WTC11 (cell line): ENCODE data around the gene GTPBP3.
A peak's percentile ranks its signal among the peaks of the same experiment; 100 is the strongest.

Source experiments
- CREM ChIP-seq: sonication (generic); formaldehyde crosslinking; IDR thresholded peaks from 2 replicates; pipeline ENCODE4 v1.8.1; 2022; ENCODE audit warnings: mild to moderate bottlenecking, missing genetic modification reagents, moderate library complexity
- ELF4 ChIP-seq: sonication (generic); formaldehyde crosslinking; IDR thresholded peaks from 2 replicates; pipeline ENCODE4 v1.8.1; 2022; ENCODE audit warnings: low read depth, mild to moderate bottlenecking, moderate library complexity, missing genetic modification reagents
- FOXJ3 ChIP-seq: sonication (generic); formaldehyde crosslinking; IDR thresholded peaks from 2 replicates; pipeline ENCODE4 v1.9.0; 2021; ENCODE audit warnings: missing genetic modification reagents, mild to moderate bottlenecking, borderline replicate concordance
- GABPB1 ChIP-seq: sonication (generic); formaldehyde crosslinking; IDR thresholded peaks from 2 replicates; pipeline ENCODE4 v1.8.1; 2023; ENCODE audit warnings: mild to moderate bottlenecking, missing genetic modification reagents
- IRF2 ChIP-seq: sonication (generic); formaldehyde crosslinking; IDR thresholded peaks from 2 replicates; pipeline ENCODE4 v1.8.0; 2022; ENCODE audit warnings: low read depth, missing genetic modification reagents, borderline replicate concordance
- NR2C2 ChIP-seq: sonication (generic); formaldehyde crosslinking; IDR thresholded peaks from 2 replicates; pipeline ENCODE4 v1.8.0; 2022; ENCODE audit warnings: mild to moderate bottlenecking, missing genetic modification reagents
- TCF7 ChIP-seq: sonication (generic); formaldehyde crosslinking; IDR thresholded peaks from 2 replicates; pipeline ENCODE4 v1.8.0; 2022; ENCODE audit warnings: mild to moderate bottlenecking, low read depth, missing genetic modification reagents, moderate library complexity
- ZNF219 ChIP-seq: sonication (generic); formaldehyde crosslinking; IDR thresholded peaks from 2 replicates; pipeline ENCODE4 v1.8.0; 2023; ENCODE audit warnings: missing genetic modification reagents, mild to moderate bottlenecking, borderline replicate concordance
- TF ChIP-seq, protein P1 (sequence below): sonication (generic); formaldehyde crosslinking; IDR thresholded peaks from 2 replicates; pipeline ENCODE4 v1.8.1; 2023; ENCODE audit warnings: mild to moderate bottlenecking, missing genetic modification reagents, moderate library complexity
- TF ChIP-seq, protein P2 (sequence below): sonication (generic); formaldehyde crosslinking; IDR thresholded peaks from 2 replicates; pipeline ENCODE4 v1.8.0; 2022; ENCODE audit warnings: mild to moderate bottlenecking, missing genetic modification reagents
- TF ChIP-seq, protein P3 (sequence below): fragments of 200-600 bp; IDR thresholded peaks from 2 replicates; pipeline ENCODE4 v1.8.0; 2022; ENCODE audit warnings: antibody characterized with exemption
- TF ChIP-seq, protein P4 (sequence below): sonication (generic); formaldehyde crosslinking; IDR thresholded peaks from 2 replicates; pipeline ENCODE4 v1.8.1; 2022; ENCODE audit warnings: low read depth, mild to moderate bottlenecking, moderate library complexity, missing genetic modification reagents, borderline replicate concordance
- TF ChIP-seq, protein P5 (sequence below): fragments of 250-450 bp; sonication (Bioruptor Pico); IDR thresholded peaks from 2 replicates; pipeline ENCODE4 v1.9.0; 2021; ENCODE audit warnings: mild to moderate bottlenecking, borderline replicate concordance

DNA sequence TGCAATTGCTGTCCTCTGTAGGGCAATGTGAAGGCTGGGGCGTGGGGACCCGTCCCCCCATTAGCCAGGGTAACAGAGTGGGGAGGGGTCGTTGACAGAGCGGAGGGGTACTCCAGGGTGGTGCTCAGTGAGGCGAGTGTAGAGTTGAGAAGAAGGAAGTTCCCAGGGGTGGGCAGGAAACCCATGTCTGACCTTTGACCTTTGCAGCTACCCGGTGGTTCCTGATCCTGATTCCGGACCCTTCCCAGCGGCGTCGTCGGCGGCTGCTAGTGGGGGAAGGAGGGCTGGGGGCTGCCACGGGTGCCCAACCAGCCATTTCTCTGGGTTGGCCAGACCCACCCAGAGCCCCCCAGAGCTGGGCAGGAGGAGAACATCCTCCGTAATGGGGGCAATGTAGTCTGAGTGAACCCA is 41.9 kb downstream of the GTPBP3 start:
- TF ChIP-seq, protein P1, sequence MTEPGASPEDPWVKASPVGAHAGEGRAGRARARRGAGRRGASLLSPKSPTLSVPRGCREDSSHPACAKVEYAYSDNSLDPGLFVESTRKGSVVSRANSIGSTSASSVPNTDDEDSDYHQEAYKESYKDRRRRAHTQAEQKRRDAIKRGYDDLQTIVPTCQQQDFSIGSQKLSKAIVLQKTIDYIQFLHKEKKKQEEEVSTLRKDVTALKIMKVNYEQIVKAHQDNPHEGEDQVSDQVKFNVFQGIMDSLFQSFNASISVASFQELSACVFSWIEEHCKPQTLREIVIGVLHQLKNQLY = no peak
- TF ChIP-seq, protein P2, sequence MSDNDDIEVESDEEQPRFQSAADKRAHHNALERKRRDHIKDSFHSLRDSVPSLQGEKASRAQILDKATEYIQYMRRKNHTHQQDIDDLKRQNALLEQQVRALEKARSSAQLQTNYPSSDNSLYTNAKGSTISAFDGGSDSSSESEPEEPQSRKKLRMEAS = no peak
- TF ChIP-seq, protein P3, sequence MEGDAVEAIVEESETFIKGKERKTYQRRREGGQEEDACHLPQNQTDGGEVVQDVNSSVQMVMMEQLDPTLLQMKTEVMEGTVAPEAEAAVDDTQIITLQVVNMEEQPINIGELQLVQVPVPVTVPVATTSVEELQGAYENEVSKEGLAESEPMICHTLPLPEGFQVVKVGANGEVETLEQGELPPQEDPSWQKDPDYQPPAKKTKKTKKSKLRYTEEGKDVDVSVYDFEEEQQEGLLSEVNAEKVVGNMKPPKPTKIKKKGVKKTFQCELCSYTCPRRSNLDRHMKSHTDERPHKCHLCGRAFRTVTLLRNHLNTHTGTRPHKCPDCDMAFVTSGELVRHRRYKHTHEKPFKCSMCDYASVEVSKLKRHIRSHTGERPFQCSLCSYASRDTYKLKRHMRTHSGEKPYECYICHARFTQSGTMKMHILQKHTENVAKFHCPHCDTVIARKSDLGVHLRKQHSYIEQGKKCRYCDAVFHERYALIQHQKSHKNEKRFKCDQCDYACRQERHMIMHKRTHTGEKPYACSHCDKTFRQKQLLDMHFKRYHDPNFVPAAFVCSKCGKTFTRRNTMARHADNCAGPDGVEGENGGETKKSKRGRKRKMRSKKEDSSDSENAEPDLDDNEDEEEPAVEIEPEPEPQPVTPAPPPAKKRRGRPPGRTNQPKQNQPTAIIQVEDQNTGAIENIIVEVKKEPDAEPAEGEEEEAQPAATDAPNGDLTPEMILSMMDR = no peak
- no peak for TF ChIP-seq ELF4 (CRISPR knock-in tag)
- no peak for TF ChIP-seq IRF2 (CRISPR knock-in tag)
- TF ChIP-seq GABPB1 (CRISPR knock-in tag) = no peak
- TF ChIP-seq NR2C2 (CRISPR knock-in tag) = peak; percentile 57; the same call in 1 of the 2 replicates
- no peak for TF ChIP-seq CREM (CRISPR knock-in tag)
- no peak for TF ChIP-seq FOXJ3
- TF ChIP-seq, protein P4, sequence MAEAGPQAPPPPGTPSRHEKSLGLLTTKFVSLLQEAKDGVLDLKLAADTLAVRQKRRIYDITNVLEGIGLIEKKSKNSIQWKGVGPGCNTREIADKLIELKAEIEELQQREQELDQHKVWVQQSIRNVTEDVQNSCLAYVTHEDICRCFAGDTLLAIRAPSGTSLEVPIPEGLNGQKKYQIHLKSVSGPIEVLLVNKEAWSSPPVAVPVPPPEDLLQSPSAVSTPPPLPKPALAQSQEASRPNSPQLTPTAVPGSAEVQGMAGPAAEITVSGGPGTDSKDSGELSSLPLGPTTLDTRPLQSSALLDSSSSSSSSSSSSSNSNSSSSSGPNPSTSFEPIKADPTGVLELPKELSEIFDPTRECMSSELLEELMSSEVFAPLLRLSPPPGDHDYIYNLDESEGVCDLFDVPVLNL = no peak
- TF ChIP-seq, protein P5, sequence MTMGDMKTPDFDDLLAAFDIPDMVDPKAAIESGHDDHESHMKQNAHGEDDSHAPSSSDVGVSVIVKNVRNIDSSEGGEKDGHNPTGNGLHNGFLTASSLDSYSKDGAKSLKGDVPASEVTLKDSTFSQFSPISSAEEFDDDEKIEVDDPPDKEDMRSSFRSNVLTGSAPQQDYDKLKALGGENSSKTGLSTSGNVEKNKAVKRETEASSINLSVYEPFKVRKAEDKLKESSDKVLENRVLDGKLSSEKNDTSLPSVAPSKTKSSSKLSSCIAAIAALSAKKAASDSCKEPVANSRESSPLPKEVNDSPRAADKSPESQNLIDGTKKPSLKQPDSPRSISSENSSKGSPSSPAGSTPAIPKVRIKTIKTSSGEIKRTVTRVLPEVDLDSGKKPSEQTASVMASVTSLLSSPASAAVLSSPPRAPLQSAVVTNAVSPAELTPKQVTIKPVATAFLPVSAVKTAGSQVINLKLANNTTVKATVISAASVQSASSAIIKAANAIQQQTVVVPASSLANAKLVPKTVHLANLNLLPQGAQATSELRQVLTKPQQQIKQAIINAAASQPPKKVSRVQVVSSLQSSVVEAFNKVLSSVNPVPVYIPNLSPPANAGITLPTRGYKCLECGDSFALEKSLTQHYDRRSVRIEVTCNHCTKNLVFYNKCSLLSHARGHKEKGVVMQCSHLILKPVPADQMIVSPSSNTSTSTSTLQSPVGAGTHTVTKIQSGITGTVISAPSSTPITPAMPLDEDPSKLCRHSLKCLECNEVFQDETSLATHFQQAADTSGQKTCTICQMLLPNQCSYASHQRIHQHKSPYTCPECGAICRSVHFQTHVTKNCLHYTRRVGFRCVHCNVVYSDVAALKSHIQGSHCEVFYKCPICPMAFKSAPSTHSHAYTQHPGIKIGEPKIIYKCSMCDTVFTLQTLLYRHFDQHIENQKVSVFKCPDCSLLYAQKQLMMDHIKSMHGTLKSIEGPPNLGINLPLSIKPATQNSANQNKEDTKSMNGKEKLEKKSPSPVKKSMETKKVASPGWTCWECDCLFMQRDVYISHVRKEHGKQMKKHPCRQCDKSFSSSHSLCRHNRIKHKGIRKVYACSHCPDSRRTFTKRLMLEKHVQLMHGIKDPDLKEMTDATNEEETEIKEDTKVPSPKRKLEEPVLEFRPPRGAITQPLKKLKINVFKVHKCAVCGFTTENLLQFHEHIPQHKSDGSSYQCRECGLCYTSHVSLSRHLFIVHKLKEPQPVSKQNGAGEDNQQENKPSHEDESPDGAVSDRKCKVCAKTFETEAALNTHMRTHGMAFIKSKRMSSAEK = no peak
- TF ChIP-seq TCF7 (CRISPR knock-in tag) = no peak
- TF ChIP-seq ZNF219 (CRISPR knock-in tag) = no peak
